ENCODE measurements around the gene TAC4. TPM values are rescaled to one million over a fixed set of nuclear protein-coding genes. Genes with fewer than 3 reads are reported as not detected.

TAC4 gene, protein sequence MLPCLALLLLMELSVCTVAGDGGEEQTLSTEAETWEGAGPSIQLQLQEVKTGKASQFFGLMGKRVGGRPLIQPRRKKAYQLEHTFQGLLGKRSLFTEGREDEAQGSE
- total RNA-seq: not detected in 2 replicates

GRCh38 chr17:49848019-49848473 lies at the start of gene TAC4:
TSS of gene TAC4 (minus strand) at chr17:49848069. CDS start at chr17:49848017, 52 bp downstream.
- intact Hi-C loops (cut with micrococcal nuclease): no loop called here

DNA sequence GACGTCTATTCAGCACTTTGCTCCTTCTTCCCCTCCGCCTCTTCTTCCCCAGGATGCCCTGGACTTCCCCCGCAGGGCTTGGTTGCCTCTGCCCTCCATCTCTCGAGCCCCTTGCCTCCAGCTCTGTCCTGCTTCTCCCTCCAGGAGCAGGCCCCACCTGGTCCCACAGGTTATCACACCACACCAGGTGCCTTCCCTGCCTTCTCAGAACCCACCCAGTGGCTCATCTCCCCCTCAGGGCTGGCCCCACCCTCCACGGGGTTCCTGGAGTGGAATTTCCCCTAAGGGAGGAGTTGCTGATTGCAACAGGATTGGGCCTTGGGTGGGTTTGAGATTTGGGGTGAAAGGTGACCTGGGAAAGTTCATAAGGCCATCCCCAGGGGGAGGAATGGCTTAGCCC lies 49.0 kb upstream of the TAC4 start:
- intact Hi-C loops (cut with micrococcal nuclease): no loop called here

- intact Hi-C loops (cut with micrococcal nuclease): no loop called here
Measured at GRCh38 chr17:49896222-49896621, 48.4 kb upstream of the TAC4 start.

GRCh38 chr17:49895812-49896211 lies 47.9 kb upstream of the TAC4 start:
- intact Hi-C loops (cut with micrococcal nuclease): no loop called here

DNA sequence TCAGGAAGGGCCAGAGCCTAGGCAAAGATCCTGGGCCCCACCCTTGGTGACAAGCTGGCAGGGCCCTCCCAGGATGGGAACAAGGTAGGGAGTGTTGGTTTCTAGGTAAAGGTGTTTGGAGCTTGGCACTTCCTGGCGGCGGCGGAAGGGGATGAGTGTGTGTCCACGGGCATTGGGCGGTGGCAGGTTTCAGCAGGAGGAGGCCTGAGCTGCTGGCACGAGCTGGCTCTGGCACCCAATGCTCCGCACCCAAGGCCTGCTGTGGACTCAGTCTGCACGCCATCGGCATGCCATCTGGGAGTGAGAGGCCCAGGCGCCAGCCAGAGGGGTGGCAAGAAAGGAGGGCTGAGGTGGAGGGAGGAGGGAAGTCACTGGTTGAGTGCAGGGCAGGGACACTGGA lies 46.9 kb upstream of the TAC4 start:
- intact Hi-C loops (cut with micrococcal nuclease): no loop called here

- intact Hi-C loops (cut with micrococcal nuclease): no loop called here
Measured at GRCh38 chr17:49891694-49892389, 44.0 kb upstream of the TAC4 start.

GRCh38 chr17:49891271-49891670 lies 43.4 kb upstream of the TAC4 start:
- intact Hi-C loops (cut with micrococcal nuclease): no loop called here

GRCh38 chr17:49890852-49891251 lies 43.0 kb upstream of the TAC4 start:
- intact Hi-C loops (cut with micrococcal nuclease): no loop called here

- intact Hi-C loops (cut with micrococcal nuclease): no loop called here
Measured at GRCh38 chr17:49890077-49890821, 42.4 kb upstream of the TAC4 start.

DNA sequence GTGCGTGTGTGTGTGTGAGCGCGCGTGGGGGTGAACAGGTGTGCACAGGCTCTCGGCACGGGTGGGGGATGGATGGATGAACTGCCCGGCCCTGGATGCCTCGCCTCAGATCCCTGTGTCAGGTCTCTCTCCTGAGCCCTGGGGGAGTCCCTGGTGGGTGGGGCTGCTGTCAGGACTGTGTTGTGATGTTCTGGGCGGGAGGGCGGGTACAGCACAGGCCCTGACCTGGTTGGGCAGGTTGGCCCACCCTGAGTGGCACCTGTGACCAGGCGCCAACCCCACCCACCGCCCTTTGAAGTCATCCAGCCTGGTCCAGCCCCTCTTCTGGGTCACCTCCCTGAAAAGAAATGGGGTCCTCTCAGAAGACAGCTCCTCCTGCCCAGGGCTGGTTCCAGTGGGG lies 41.6 kb upstream of the TAC4 start:
- intact Hi-C loops (cut with micrococcal nuclease): no loop called here

DNA sequence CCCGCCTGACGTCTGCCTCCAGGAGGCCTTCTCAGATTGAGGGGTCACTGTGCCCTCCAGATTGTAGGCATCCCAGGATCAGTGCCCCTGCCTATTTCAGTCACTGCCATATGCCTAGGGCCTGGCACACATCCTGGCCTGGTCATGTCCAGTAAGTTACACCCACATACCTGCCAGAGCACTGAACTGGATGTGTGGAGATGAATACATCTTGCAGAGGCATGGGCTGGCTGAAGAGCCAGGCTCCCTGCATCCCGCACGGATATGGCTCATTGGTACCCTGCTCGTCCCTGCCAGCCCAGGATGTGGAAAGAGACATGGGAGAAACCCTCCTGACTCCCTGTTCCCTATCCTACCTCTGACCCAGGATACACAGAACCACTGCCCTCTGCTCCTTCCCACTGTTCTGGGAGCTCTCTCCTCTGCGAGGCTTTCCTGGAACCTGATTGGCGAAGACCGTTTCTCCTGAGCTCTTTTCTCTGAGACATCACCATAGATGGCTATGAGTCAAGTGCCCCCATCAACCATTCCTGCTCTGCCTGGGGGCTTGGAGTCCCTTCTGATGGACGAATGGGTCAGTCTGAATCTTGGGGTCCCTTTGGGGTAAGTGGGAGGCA lies 40.0 kb upstream of the TAC4 start:
- intact Hi-C loops (cut with micrococcal nuclease): no loop called here

- intact Hi-C loops (cut with micrococcal nuclease): no loop called here
Measured at GRCh38 chr17:49887086-49887743, 39.3 kb upstream of the TAC4 start.

DNA sequence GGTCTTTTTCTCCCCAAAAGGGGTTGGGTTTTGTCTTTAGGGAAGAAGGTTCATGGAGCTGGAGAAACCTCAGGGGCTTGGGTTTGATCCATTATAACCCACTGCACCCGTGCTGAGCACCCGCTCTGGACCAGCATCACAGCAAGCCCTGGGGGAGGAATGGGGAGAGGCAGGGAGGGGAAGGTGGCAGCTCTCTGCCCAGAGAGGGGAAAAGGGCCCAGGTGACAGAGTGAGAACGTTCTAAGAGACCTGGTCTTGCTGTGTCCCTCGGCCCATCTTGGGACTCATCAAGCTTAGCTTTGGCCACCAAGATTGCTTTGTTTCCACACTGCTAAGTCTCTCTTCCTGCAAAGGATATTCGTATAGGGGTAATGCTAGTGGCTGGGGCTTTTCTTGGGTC lies 38.2 kb upstream of the TAC4 start:
- intact Hi-C loops (cut with micrococcal nuclease): no loop called here

GRCh38 chr17:49882434-49882833 lies 34.6 kb upstream of the TAC4 start:
- intact Hi-C loops (cut with micrococcal nuclease): no loop called here

DNA sequence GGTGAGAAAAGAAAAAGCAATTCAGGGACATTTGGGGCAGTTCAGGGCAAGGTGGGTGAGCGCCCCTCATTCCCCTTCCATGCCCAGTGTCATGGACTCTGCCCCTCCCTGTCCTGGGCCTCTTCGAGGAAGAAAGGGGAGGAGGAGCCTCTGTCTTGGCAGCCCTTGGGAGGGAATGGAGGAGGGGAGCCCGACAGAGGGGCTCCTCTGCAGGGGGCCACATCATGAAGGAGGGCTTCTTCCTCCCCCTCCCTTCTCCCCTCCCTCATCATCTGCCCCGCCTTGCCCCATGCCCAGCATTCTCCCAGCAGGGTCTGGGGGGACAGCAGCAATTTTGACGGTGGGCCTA lies 33.2 kb upstream of the TAC4 start:
- intact Hi-C loops (cut with micrococcal nuclease): no loop called here

DNA sequence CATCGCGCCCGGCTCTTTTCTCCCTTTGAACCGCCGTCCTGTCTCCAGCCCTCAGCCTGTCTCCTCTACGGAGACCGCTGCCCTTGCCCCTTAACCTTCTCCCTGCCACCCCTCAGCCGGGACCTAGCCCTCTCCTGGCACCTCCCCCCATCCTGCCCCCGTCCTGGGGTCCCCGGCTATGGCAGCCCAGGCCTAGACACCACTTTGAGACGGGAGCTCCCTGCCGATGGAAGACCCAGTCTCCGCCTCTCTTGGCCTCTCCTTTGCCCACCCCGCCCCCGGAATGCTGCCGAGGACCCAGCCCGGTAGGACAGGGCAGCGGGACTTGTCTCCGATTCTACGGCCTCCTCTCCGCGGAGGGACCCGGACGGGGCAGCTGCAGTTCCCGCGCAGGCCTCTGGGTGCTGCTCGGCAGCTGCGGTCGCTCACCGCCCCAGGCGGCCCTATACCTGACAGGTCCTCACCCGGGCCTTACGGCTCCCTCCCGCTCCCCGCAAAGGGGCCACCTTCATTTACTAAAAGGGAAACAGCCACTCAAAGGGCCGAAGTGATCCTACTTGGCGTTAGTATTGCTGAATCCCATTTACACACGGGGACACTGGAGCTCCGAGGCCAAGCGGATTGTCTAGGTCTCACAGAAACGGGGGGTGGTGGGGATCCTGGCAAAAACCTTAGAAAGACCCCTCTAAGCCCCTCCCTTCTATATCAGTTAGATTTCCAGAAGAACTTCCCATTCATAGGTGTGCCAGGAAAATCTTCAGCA lies 32.6 kb upstream of the TAC4 start:
- intact Hi-C loops (cut with micrococcal nuclease): loop anchor here (1.0 kb wide), 3 partner anchors 19 to 118 kb away; no protein-coding TSS in a partner anchor

DNA sequence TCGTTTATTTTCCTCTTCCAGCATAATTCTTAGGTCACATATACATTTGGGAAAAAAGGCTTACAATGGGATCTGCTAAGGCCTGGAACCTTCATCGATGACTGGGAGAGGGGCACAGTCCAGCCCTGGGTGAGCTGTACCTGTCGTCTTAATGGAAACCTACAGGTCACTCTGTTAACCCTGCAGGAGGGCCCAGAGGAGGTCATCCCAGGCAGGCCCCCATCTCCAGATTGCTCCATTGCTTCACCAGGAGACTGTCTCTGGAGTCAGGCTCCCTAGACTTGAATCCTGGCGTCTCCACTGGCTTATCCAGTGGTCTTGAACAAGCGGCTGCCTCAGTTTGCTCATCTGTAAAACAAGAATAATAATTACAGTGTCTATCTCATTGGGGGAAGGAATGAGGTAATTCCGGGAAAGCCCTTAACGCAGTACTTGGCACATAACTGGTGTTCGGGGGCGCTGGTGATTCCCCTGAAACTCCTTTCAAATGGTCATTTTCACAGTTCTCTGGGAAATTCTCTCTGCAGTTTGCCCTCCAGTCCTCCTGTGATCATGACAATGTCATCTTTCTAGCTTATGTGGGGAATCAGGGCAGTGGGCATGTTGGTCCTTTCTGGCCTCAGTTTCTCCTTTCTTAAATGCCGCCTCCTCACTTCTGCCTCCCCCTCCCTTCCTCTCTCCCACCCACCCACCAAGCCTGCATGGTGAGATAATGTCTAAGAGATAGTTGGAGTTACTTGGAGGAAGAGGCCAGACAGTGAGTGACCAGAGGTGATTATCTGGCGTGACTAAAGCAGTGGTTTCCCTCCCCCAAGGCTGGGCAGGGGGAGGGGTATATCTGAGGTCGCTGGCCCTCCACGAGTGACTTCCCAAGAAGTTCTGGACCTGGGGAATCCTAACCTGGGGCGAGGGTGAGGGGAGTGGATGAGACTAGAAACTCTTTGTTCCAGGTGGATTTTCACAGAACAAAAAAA lies 31.3 kb upstream of the TAC4 start:
- intact Hi-C loops (cut with micrococcal nuclease): no loop called here

- intact Hi-C loops (cut with micrococcal nuclease): no loop called here
Measured at GRCh38 chr17:49875685-49876084, 27.8 kb upstream of the TAC4 start.

DNA sequence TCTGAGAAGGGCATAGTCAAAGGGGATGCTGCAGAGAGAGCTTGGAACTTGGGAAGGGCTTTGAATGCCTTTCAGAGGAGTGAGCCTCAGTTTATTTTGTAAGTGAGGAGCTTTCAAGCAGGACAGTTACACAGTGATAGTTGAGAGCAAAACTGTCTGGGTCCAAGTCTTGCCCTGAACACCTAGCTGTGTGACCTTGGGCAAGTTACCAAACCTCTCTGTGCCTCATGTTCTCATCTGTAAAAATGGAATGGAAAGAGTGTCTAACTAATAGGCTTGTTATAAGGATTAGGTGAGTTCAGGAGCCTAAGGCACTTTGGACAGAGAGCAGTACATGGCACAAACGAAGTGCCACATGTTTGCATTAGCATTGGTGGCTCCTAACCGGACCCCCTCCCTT lies 27.0 kb upstream of the TAC4 start:
- intact Hi-C loops (cut with micrococcal nuclease): no loop called here

- intact Hi-C loops (cut with micrococcal nuclease): no loop called here
Measured at GRCh38 chr17:49873926-49874325, 26.1 kb upstream of the TAC4 start.

All from T-helper 1 cell treated with Interleukin-12 subunit alpha and Interleukin-12 subunit beta and Interleukin-4 antibody, amounts not matched to agents 30 ng/mL and 1 ng/mL, for 36 hours (primary cell).